Esophagus muscularis mucosa (tissue), 4 donors: ENCODE results near the gene MAD1L1. TPM values are rescaled to one million over a fixed set of nuclear protein-coding genes. Genes with fewer than 3 reads are reported as not detected.

Experiments used
- DNase-seq: peaks from one replicate; pipeline ENCODE4 v3.0.0-alpha.2; 2017; ENCODE audit errors: extremely low spot score
- H3K27ac ChIP-seq, 4 donors: fragments of 200-600 bp; sonication (generic); replicated peaks in 1 of 4; 1 replicate in 3 of 4; 2 replicates in 1 of 4; pipeline ENCODE4 v1.5.1; 2016 to 2019; ENCODE audit warnings: mild to moderate bottlenecking in 1 of 4
- H3K27me3 ChIP-seq, 4 donors: fragments of 200-600 bp; sonication (generic); one replicate each; pipeline versions ENCODE4 v1.5.1 to v1.6.0; 2016 to 2019
- H3K36me3 ChIP-seq, 4 donors: fragments of 200-600 bp; sonication (generic); one replicate each; pipeline ENCODE4 v1.5.1; 2016 to 2019
- H3K4me1 ChIP-seq, 4 donors: fragments of 200-600 bp; sonication (generic); one replicate each; pipeline ENCODE4 v1.5.1; 2016 to 2019
- H3K4me3 ChIP-seq, 4 donors: fragments of 200-600 bp; sonication (generic); 1 replicate in 2 of 4; 2 replicates in 2 of 4; pipeline ENCODE4 v1.5.1; 2016 to 2019; ENCODE audit warnings: mild to moderate bottlenecking in 4 of 4, moderate library complexity in 1 of 4
- H3K9me3 ChIP-seq, 4 donors: fragments of 200-600 bp; sonication (generic); 1 replicate in 3 of 4; 2 replicates in 1 of 4; pipeline ENCODE4 v1.5.1; 2016 to 2019
- CTCF ChIP-seq, 3 experiments: fragments of 200-600 bp in 2 of 3; fragments of 450-650 bp in 1 of 3; sonication (generic) in 2 of 3; IDR thresholded peaks; one replicate each; pipeline ENCODE4 v1.5.1; 2017 to 2019; ENCODE audit warnings: antibody characterized with exemption in 3 of 3, mild to moderate bottlenecking in 2 of 3, moderate library complexity in 1 of 3
- EP300 ChIP-seq: sonication (generic); formaldehyde crosslinking; IDR thresholded peaks from one replicate; pipeline ENCODE4 v1.6.1; 2017; ENCODE audit warnings: antibody characterized with exemption
- POLR2A ChIP-seq: fragments of 450-650 bp; IDR thresholded peaks from one replicate; pipeline ENCODE4 v1.6.1; 2017; ENCODE audit warnings: antibody characterized with exemption, moderate library complexity, mild to moderate bottlenecking, low read depth
- POLR2AphosphoS5 ChIP-seq, 2 donors: sonication (generic); formaldehyde crosslinking; IDR thresholded peaks; one replicate each; pipeline ENCODE4 v1.6.1; 2017; ENCODE audit warnings: antibody characterized with exemption in 2 of 2
- WGBS: methylation state at CpG from one replicate; pipeline ENCODE4 v1.1.5; 2018; 5-methylcytosine and 5-hydroxymethylcytosine counted together
- intact Hi-C: fragments of 100-400 bp; cut with DNase I; formaldehyde crosslinking; loops from one replicate; pipeline ENCODE4 v1.15.1; 2023
- total RNA-seq, 4 donors: library from RNA; depleted of rRNA; stranded (reverse); fragments of >200 nt; gene quantifications; one replicate each; pipeline versions ENCODE4 v1.1.0 to v1.2.1, GENCODE V29; 2016

MAD1L1 gene
- total RNA-seq, 4 donors from 2014 or later, result 22.2 to 33.1 (median 29.5) TPM

DNA sequence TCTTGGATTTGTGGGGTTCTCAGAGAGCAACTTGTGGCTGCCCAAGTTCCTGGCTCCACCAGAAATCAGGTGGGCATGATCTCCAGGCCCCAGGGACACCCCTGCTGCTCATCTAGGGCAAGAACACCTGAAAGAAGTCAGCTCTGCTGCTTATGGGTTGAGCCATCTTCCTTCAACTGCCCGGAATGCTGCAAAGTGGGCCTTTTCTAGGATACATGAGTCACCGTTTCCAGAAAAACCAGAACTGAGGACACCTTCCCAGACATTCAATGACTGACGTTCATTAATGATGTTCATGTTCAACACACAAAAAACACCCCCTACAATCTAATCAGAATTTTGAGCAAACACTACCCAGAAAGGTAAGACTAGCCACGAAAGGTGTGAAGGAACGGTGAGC, 98.0 kb downstream of the MAD1L1 start:
- 98% methylated on average over 5 of the region's 5 CpGs for WGBS

DNA sequence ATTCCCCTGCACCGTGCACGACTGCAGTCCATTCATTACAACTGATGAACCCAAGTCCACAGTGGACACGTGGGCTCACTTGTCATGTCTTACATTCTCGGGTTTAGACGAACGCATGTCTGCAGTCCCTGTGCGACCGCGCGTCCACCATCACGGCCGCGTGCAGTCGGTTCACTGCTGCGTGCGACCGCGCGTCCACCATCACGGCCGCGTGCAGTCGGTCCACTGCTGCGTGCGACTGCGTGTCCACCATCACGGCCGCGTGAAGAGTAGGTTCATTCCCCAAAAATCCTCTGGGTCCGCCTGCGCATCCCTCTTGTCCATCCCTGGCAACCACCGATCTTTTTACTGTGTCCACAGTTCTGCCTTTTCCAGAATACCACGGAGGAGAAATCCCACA, 100.5 kb downstream of the MAD1L1 start:
- Histone ChIP-seq H3K4me3 (no peak overlapping the region), H3K9me3 (no peaks in the 10 kb centered on the region), H3K27me3 (no peaks in the 10 kb centered on the region), H3K27ac (no peak overlapping the region), H3K4me1 (peaks cover 0 to 10% (median 3%) of the 10 kb centered on the region in 4 donors), H3K36me3 (peaks cover 0 to 44% (median 11%) of the 10 kb centered on the region in 4 donors)
- intact Hi-C loops, result no loop called here
- no peak for TF ChIP-seq EP300
- TF ChIP-seq CTCF (IDR thresholded peaks at IDR 0.05), result no peak
- no peak for TF ChIP-seq POLR2AphosphoS5 (IDR thresholded peaks at IDR 0.05)
- no peak for TF ChIP-seq POLR2A
- no peak for DNase-seq
- WGBS, result over 99% methylated on average over 33 of the region's 33 CpGs

More for the DNA sequence above, 98.0 kb downstream of the MAD1L1 start:
- Histone ChIP-seq H3K9me3 (no peaks in the 10 kb centered on the region), H3K4me1 (peaks cover 0 to 13% (median 6%) of the 10 kb centered on the region in 4 donors), H3K36me3 (peaks cover 0 to 38% (median 16%) of the 10 kb centered on the region in 4 donors), H3K4me3 (no peak overlapping the region), H3K27ac (no peak overlapping the region), H3K27me3 (no peaks in the 10 kb centered on the region)
- intact Hi-C loops, result no loop called here
- TF ChIP-seq POLR2AphosphoS5 (IDR thresholded peaks at IDR 0.05) (no peak), EP300 (no peak), CTCF (IDR thresholded peaks at IDR 0.05) (no peak), POLR2A (no peak)
- DNase-seq, result no peak

GRCh38 chr7:2131800-2132199, 100.9 kb downstream of the MAD1L1 start:
- H3K27me3 ChIP-seq, result no peaks in the 10 kb centered on the region
- no peak overlapping the region for H3K4me3 ChIP-seq
- H3K4me1 ChIP-seq, result peaks cover 0 to 10% (median 3%) of the 10 kb centered on the region in 4 donors
- H3K27ac ChIP-seq, result no peak overlapping the region
- 95% methylated on average over 8 of the region's 10 CpGs for WGBS
- no peaks in the 10 kb centered on the region for H3K9me3 ChIP-seq
- intact Hi-C loops, result no loop called here
- peaks cover 0 to 44% (median 11%) of the 10 kb centered on the region in 4 donors for H3K36me3 ChIP-seq
- no peak for DNase-seq
- TF ChIP-seq EP300, result no peak
- TF ChIP-seq CTCF (IDR thresholded peaks at IDR 0.05), result no peak
- no peak for TF ChIP-seq POLR2AphosphoS5 (IDR thresholded peaks at IDR 0.05)
- no peak for TF ChIP-seq POLR2A

DNA sequence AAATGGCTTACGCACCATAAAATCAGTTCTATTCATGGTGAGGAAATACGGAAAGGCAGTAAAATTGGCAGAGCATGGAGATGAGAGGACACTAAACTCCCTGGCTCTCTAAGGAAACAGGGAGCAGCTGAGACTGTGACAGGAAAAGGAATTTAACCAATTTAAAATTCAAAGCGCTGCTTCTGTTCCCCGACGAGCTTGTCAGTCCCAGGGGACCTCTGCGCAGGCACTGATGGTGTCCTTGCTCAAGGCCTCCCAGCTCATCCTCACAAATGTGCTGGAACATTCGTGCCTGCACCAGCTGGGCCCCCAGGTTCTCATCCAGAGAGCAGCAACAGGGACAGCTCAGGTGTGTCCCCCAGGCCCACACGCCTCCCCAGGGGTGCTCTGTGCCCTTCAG, 101.4 kb downstream of the MAD1L1 start:
- TF ChIP-seq EP300 (no peak), POLR2A (no peak), CTCF (IDR thresholded peaks at IDR 0.05) (no peak), POLR2AphosphoS5 (IDR thresholded peaks at IDR 0.05) (no peak)
- peaks cover 0 to 42% (median 10%) of the 10 kb centered on the region in 4 donors for H3K36me3 ChIP-seq
- H3K4me1 ChIP-seq, result peaks cover 0 to 10% (median 3%) of the 10 kb centered on the region in 4 donors
- no peak for DNase-seq
- no peak overlapping the region for H3K4me3 ChIP-seq
- WGBS, result 95% methylated on average over 7 of the region's 8 CpGs
- H3K9me3 ChIP-seq, result no peaks in the 10 kb centered on the region
- no peak overlapping the region for H3K27ac ChIP-seq
- intact Hi-C loops, result no loop called here
- no peaks in the 10 kb centered on the region for H3K27me3 ChIP-seq

DNA sequence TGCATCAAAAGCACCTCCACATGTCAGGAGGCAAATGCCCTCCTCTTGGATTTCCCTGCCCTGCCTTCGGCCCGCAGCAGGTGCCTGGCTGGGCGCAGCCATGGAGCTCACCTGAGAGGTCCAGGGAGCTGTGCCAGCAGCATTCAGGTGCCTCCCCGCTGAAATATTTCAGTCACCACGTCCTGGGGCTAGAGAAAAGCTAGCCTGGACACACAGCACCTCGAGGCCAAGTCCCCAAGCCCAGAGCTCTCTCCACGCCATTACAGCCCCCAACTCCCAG, 102.7 kb downstream of the MAD1L1 start:
- no peak for TF ChIP-seq EP300
- no peak for TF ChIP-seq CTCF (IDR thresholded peaks at IDR 0.05)
- WGBS, result 94% methylated on average over 7 of the region's 7 CpGs

More for the DNA sequence above, 102.7 kb downstream of the MAD1L1 start:
- intact Hi-C loops, result no loop called here
- Histone ChIP-seq H3K27ac (no peak overlapping the region), H3K4me3 (no peak overlapping the region), H3K9me3 (no peaks in the 10 kb centered on the region), H3K4me1 (peaks cover 0 to 10% (median 3%) of the 10 kb centered on the region in 4 donors), H3K36me3 (peaks cover 0 to 33% (median 14%) of the 10 kb centered on the region in 4 donors), H3K27me3 (no peaks in the 10 kb centered on the region)
- DNase-seq, result no peak
